Pancreas (tissue), 10 donors: ENCODE measurements around the gene FCN2. TPM values are rescaled to one million over a fixed set of nuclear protein-coding genes. Genes with fewer than 3 reads are reported as not detected.

Experiments
- ATAC-seq, 4 donors: fragments of 200-7000 bp; cut with Tn5 transposase; one replicate each; pipeline versions ENCODE4 v1.8.0 to v1.9.1; 2020; ENCODE audit warnings: mild to moderate bottlenecking in 4 of 4, moderate library complexity in 4 of 4
- DNase-seq, 6 donors: peaks; one replicate each; pipeline ENCODE4 v3.0.0-alpha.2; 2020
- FAIRE-seq: peaks from 2 replicates; lab custom pipeline; 2012; peaks lifted over from hg19 to GRCh38; lab: Jason Lieb, UNC
- H3K27ac ChIP-seq, 4 donors: fragments of 200-600 bp; sonication (generic); 1 replicate in 3 of 4; 2 replicates in 1 of 4; pipeline versions ENCODE4 v1.5.0 to v1.8.0; 2020
- H3K27me3 ChIP-seq, 4 donors: fragments of 200-600 bp; one replicate each; pipeline ENCODE4 v1.8.0; 2021
- H3K36me3 ChIP-seq, 3 donors: fragments of 200-600 bp; sonication (generic) in 1 of 3; one replicate each; pipeline versions ENCODE4 v1.5.0 to v1.8.0; 2020 to 2021
- H3K4me1 ChIP-seq, 3 donors: fragments of 200-600 bp; one replicate each; pipeline ENCODE4 v1.8.0; 2021
- H3K4me3 ChIP-seq, 4 donors: fragments of 200-600 bp; sonication (generic) in 2 of 4; one replicate each; pipeline versions ENCODE4 v1.5.0 to v1.8.0; 2020 to 2021
- H3K9me3 ChIP-seq, 4 donors: fragments of 200-600 bp; one replicate each; pipeline ENCODE4 v1.8.0; 2021
- CTCF ChIP-seq, 4 donors: fragments of 200-600 bp; sonication (generic) in 3 of 4; IDR thresholded peaks; one replicate each; pipeline versions ENCODE4 v1.5.0 to v1.8.0; 2021; ENCODE audit warnings: antibody characterized with exemption in 4 of 4
- WGBS, 2 donors: extraction: QIAGEN DNeasy Blood & Tissue Kit; methylation state at CpG; one replicate each; pipeline ENCODE4 v1.1.7; 2013; 5-methylcytosine and 5-hydroxymethylcytosine counted together
- intact Hi-C, 3 donors: fragments of 100-400 bp; cut with DNase I; formaldehyde crosslinking; loops; one replicate each; pipeline versions ENCODE4 v1.11.1 to v1.14.2; 2022
- polyA plus RNA-seq, 2 donors: library from polyadenylated mRNA; stranded (reverse); fragments of 200-250 nt; gene quantifications; one replicate each; pipeline ENCODE4 v1.2.3, GENCODE V29; 2013
- total RNA-seq, 6 donors: library from RNA; stranded (reverse); fragmentation: NEBNext Ultra II Directional in 4 of 6; extraction: Animal tissue kit (Norgen Biotek cat#: 25700) in 4 of 6; gene quantifications; one replicate each; pipeline versions ENCODE4 v1.2.1 to v1.2.4, GENCODE V29; 2021 to 2023
- donor health status: healthy with polysubstance abuse.
- donor health status: DM: no; HTN: no; CAD: no; lungs with moderate emphysema.
- donor health status: DM: no; HTN: no; CAD: no.
- donor health status: control.
- donor health status: control.
- donor health status: Bipolar disorder and iron deficiency.
- donor health status: DM: yes; HTN: yes; CAD: no.
- donor health status: DM: no; HTN: no; CAD: no.
- donor health status: DM: no; HTN: no; CAD: no.
- donor health status: DM: yes; HTN: yes; CAD: no.

The FCN2 gene
- total and polyA plus RNA-seq, 8 donors = 0.16 to 0.84 (median 0.38) TPM; not detected in 3

- H3K27ac ChIP-seq = no peak overlapping the region
- ATAC-seq (no peak), DNase-seq (no peak), FAIRE-seq (no peak)
- no peaks in the 10 kb centered on the region for H3K27me3 ChIP-seq
- H3K4me3 ChIP-seq = no peak overlapping the region
- intact Hi-C loops = no loop called here
- H3K9me3 ChIP-seq = no peaks in the 10 kb centered on the region
- no peak for TF ChIP-seq CTCF (IDR thresholded peaks at IDR 0.05)
- H3K36me3 ChIP-seq = no peaks in the 10 kb centered on the region
- WGBS, 2 donors = 76 to 83% methylated on average over 11 of the region's 11 CpGs
- H3K4me1 ChIP-seq = no peaks in the 10 kb centered on the region
Observed at GRCh38 chr9:134886413-134886913, 5.9 kb downstream of the FCN2 start.

- no peak for TF ChIP-seq CTCF (IDR thresholded peaks at IDR 0.05)
- no peak overlapping the region for H3K27ac ChIP-seq
- no peak overlapping the region for H3K4me3 ChIP-seq
- WGBS, 2 donors = 77 to 89% methylated on average over 10 of the region's 10 CpGs
- H3K4me1 ChIP-seq = no peaks in the 10 kb centered on the region
- FAIRE-seq (no peak), ATAC-seq (no peak), DNase-seq (no peak)
- intact Hi-C loops = no loop called here
- no peaks in the 10 kb centered on the region for H3K9me3 ChIP-seq
- H3K27me3 ChIP-seq = no peaks in the 10 kb centered on the region
- H3K36me3 ChIP-seq = no peaks in the 10 kb centered on the region
Observed at GRCh38 chr9:134887219-134887618, 6.6 kb downstream of the FCN2 start.

- 55 to 65% methylated on average over 27 of the region's 27 CpGs for WGBS, 2 donors
- Histone ChIP-seq H3K9me3 (no peaks in the 10 kb centered on the region), H3K36me3 (no peaks in the 10 kb centered on the region), H3K4me3 (no peak overlapping the region), H3K27me3 (no peaks in the 10 kb centered on the region), H3K27ac (no peak overlapping the region), H3K4me1 (no peaks in the 10 kb centered on the region)
- ATAC-seq (no peak), DNase-seq (no peak), FAIRE-seq (no peak)
- intact Hi-C loops = no loop called here
- no peak for TF ChIP-seq CTCF (IDR thresholded peaks at IDR 0.05)
Observed at GRCh38 chr9:134887686-134888602, 7.3 kb downstream of the FCN2 start.

DNA sequence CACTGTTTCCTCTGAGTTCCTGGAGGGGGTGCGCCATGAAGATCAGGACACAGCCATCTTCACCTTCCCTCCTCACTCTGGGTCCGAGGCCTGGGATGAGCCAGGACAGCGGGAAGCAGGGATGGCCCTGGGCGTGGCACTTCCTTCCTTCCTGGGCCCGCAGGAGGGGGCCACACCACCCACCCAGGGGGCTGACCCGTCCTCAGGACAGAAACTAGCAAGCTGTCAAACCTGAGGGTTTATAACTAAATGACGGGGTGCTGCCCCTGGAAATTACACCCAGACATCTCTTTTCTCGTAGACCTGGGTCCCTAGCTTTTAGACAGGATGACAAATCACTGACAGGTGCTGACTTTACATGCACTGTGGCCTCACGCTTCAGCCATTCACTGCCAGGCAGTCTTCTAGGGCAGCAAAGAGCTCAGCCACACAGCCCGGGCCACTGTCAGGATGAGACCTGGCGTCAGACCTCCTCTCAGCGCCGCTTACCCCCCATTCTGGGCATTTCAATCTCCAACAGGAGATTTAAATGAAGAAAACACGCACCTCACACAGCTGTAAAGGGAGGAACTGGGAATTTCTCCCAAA lies 8.1 kb downstream of the FCN2 start:
- TF ChIP-seq CTCF (IDR thresholded peaks at IDR 0.05) = no peak
- H3K27ac ChIP-seq = no peak overlapping the region
- no peaks in the 10 kb centered on the region for H3K4me1 ChIP-seq
- no peaks in the 10 kb centered on the region for H3K27me3 ChIP-seq
- 60 to 77% methylated on average over 14 of the region's 14 CpGs for WGBS, 2 donors
- H3K36me3 ChIP-seq = no peaks in the 10 kb centered on the region
- intact Hi-C loops = no loop called here
- FAIRE-seq (no peak), ATAC-seq (no peak), DNase-seq (no peak)
- H3K4me3 ChIP-seq = no peak overlapping the region
- no peaks in the 10 kb centered on the region for H3K9me3 ChIP-seq
